DLD1 (cell line): ENCODE data around the gene PTPRF.
"Not testable (repeated sequence)": the region's sequence is repeated elsewhere in the genome, so short reads cannot be mapped to it uniquely, and the experiment has no call there.

Experiments used
- in situ Hi-C: cut with HindIII; loops from 2 replicates; pipeline ENCODE4 v1.10.0; 2017; ENCODE audit warnings: low sequenced_read_pairs

Gene PTPRF

DNA sequence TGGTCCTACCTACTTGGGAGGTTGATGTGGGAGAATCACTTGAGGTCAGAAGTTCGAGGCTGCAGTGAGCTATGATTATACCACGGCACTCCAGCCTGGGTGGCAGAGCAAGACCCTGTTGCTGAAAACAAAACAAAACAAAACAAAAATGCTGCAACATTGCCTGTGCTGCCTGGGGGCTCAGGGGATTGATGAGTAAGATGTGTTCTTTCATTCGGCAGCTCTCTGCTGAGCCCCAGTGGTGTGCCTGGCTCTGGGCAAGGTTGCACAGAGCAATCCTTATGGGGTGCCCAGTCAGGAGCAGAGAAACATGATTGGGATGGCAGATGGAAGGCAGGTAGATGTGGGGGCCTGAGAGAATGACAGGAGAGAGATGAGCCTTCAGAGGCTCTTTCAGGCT, 90.7 kb downstream of the PTPRF start:
- in situ Hi-C loops, result no loop called here

GRCh38 chr1:43621861-43622260, 91.2 kb downstream of the PTPRF start:
- in situ Hi-C loops, result no loop called here

DNA sequence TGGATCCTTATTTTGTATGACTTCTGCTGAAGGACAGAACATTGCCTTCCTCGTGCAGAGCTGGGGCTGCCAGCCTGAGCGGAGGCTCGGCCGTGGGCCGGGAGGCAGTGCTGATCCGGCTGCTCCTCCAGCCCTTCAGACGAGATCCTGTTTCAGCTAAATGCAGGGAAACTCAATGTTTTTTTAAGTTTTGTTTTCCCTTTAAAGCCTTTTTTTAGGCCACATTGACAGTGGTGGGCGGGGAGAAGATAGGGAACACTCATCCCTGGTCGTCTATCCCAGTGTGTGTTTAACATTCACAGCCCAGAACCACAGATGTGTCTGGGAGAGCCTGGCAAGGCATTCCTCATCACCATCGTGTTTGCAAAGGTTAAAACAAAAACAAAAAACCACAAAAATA, 91.8 kb downstream of the PTPRF start:
- in situ Hi-C loops, result no loop called here

- in situ Hi-C loops, result no loop called here
Observed at GRCh38 chr1:43622901-43623780, 92.5 kb downstream of the PTPRF start.

- in situ Hi-C loops, result no loop called here
Observed at GRCh38 chr1:43625063-43625780, 94.5 kb downstream of the PTPRF start.

- in situ Hi-C loops, result no loop called here
Observed at GRCh38 chr1:43632135-43632670, 101.5 kb downstream of the PTPRF start.

GRCh38 chr1:43634721-43635120, 104.0 kb downstream of the PTPRF start:
- in situ Hi-C loops, result no loop called here

DNA sequence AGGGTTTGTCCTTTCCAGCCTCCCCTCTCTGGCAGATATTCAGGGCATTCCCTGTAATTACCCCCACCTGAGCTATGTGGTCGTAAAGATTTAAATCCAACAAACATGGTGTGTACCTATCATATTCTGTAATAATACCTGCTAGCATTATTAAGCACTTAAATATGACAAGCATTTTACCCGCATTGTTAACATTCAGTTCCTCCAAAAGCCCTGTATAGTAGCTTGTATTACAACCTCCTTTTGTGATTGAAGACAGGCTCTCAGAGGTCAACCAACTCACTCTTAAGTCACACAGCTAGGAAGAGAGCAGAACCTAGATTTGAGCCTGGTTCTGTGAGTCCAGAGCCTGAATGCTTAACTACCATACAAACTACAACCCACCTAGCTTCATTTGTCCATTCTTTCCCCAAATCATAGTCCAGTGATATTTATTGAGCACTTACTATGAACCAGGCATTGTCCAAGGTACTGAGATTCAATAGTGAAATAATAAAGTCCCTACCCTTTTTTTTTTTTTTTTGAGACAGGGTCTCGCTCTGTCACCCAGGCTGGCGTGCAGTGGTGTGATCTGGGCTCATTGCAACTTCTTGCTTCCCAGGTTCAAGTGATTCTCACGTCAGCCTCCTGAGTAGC, 105.4 kb downstream of the PTPRF start:
- in situ Hi-C loops, result no loop called here

- in situ Hi-C loops, result no loop called here
Observed at GRCh38 chr1:43637267-43637666, 106.6 kb downstream of the PTPRF start.

- in situ Hi-C loops, result not testable (repeated sequence)
Observed at GRCh38 chr1:43638381-43638780, 107.7 kb downstream of the PTPRF start.

GRCh38 chr1:43639976-43640794, 109.5 kb downstream of the PTPRF start:
- in situ Hi-C loops, result no loop called here

- in situ Hi-C loops, result no loop called here
Observed at GRCh38 chr1:43644558-43644957, 113.9 kb downstream of the PTPRF start.

- in situ Hi-C loops, result no loop called here
Observed at GRCh38 chr1:43645461-43645860, 114.8 kb downstream of the PTPRF start.

DNA sequence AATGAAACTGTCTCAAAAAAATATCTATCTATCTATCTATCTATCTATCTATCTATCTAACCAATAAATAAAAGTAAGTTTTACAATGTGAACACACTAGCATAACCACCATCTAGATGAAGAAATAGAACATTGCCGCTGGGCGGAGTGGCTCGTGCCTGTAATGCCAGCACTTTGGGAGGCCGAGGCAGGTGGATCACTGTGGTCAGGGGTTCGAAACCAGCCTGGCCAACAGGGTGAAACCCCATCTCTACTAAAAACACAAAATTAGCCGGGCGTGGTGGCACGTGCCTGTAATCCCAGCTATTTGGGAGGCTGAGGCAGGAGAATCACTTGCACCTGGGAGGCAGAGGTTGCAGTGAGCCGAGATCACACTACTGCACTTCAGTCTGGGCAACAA, 116.6 kb downstream of the PTPRF start:
- in situ Hi-C loops, result not testable (repeated sequence)

DNA sequence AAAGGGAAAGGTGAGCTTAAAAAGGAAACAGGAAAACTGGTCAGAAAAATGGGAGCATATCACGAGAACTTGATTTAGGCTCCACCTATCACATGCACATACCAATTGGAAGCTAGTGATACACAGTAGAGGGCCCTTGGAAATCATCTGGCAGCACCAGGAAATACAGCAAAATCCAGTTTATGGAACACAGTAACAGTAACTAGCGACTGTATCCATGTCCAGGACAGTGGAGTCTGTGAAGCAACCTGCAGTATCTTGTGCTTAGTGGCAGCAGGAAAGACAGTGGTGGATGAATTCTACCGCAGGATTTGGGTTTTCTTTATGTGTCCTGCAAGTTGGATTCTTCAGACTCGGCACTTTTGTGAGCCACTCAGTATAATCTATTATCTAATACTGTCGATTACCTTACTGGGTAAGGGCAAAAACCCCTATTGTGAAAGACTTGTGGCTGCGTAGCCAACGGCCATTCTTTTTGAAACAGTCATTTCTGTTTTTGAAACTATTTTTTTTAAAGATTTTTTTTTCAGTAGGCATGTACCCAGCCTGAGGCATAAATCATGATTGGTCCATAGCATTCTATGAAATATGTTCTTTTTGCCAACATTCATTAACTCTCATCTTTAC, 117.7 kb downstream of the PTPRF start:
- in situ Hi-C loops, result no loop called here

DNA sequence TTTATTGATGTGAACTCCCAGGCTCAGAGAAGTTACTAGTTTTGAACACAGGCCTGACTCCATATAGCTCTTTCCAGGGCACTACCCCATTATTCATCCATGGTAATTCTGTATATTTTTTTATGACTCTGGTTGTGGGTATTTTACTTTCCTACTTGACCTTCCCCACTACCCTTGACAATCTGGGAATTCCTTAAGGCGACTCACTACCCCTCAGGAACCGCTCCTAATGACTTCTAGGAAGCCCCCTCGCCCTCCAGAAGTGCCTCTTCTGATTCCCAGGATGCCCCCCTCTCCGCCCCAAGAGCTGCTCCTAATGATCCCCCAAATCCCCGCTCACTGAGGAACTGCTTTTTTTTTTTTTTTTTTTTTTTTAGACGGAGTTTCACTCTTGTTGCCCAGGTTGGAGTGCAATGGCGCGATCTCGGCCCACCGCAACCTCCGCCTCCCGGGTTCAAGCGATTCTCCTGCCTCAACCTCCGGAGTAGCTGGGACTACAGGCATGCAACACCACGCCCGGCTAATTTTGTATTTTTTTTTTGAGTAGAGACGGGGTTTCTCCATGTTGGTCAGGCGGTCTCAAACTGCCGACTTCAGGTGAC, 118.3 kb downstream of the PTPRF start:
- in situ Hi-C loops, result no loop called here

DNA sequence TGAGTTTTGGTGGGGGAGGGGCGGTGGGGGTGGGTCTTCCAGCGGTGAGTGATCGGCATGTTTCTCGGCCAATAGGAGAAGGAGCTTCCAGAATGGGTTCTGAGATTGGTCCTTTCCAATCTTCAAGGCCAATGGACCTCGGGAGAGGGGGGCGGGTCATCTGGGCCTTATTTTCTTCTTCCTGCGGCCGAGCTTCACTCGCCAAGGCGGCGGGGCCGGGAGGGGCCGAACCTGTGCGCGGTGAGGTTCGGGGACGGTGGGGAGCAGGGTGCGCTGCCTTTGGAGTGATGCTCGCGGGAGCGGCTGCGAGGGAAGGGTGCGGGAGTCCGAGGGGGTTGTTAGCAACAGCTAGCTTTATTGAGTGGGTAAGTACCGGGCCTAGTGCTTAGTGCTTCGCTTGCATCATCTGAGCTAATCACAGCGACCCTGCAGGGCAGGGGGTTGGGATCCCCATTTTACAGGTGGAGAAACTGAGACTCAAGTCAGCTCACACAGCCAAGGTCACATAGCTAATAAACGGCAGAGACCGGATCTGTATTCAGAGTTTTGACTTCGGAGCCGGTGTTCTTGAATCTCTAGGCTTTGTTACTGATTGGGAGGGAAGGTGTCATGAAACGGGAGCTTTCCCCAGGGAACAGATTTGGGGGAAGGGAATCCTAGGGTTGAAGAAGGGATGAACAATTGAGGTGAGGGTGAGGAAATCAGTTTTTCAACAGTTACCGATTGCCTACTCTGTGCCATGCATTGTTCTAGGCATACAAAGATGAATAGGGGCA, 119.8 kb downstream of the PTPRF start:
- in situ Hi-C loops, result no loop called here

DNA sequence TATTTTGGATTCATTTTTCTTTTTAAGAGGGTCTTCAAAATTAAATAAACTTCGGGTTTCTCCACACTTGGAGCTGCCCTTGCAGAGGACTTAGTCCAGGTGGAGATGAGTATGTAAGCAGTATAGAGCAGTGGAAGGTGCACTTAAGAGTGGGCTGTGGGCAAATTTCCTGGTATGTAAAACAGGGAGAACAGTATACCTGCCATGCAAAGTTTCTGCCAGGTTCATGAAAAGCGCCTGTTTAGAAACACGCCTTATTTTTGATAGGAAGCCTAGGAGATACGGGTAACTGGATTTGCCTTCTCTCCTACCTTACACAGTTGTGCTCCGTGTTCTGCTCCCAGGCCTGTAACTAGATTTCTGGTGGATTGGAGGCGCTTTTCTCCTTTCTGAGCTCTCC, 120.5 kb downstream of the PTPRF start:
- in situ Hi-C loops, result no loop called here

GRCh38 chr1:43651902-43652301, 121.2 kb downstream of the PTPRF start:
- in situ Hi-C loops, result no loop called here
